Retinal pigment epithelial cell (primary cell): ENCODE measurements around the gene HCN2.

Source experiments
- DNase-seq: peaks from one replicate; pipeline ENCODE4 v3.0.0-alpha.2; 2010; ENCODE audit warnings: low read depth
- H3K4me3 ChIP-seq: 2 replicates; pipeline ENCODE4 v1.5.1; 2011; ENCODE audit warnings: mild to moderate bottlenecking, low read length, control low read depth, moderate library complexity
- CTCF ChIP-seq: conservative IDR thresholded peaks from 2 replicates; pipeline ENCODE4 v1.5.1; 2011; ENCODE audit warnings: low read depth, low read length, control low read depth, inconsistent platforms

The HCN2 gene

GRCh38 chr19:651114-651818 lies 61.6 kb downstream of the HCN2 start:
- DNase-seq, result no peak
- no peak overlapping the region for H3K4me3 ChIP-seq
- TF ChIP-seq CTCF, result no peak

- no peak for DNase-seq
- TF ChIP-seq CTCF, result no peak
- H3K4me3 ChIP-seq, result no peak overlapping the region
Measured at GRCh38 chr19:651991-652390, 62.3 kb downstream of the HCN2 start.

GRCh38 chr19:652467-653389 lies 63.0 kb downstream of the HCN2 start:
- no peak overlapping the region for H3K4me3 ChIP-seq
- DNase-seq, result no peak
- no peak for TF ChIP-seq CTCF

GRCh38 chr19:653425-653824 lies 63.7 kb downstream of the HCN2 start:
- DNase-seq, result no peak
- TF ChIP-seq CTCF, result no peak
- H3K4me3 ChIP-seq, result no peak overlapping the region

- no peak overlapping the region for H3K4me3 ChIP-seq
- DNase-seq, result no peak
- no peak for TF ChIP-seq CTCF
Measured at GRCh38 chr19:655691-656090, 66.0 kb downstream of the HCN2 start.

GRCh38 chr19:656751-657559 lies 67.3 kb downstream of the HCN2 start:
- no peak for TF ChIP-seq CTCF
- H3K4me3 ChIP-seq, result no peak overlapping the region
- DNase-seq, result no peak
